Bronchial epithelial cell (primary cell): Measurements from ENCODE around the gene TOM1. TPM values are rescaled to one million over a fixed set of nuclear protein-coding genes. Genes with fewer than 3 reads are reported as not detected.

ENCODE experiments used
- DNase-seq: peaks from one replicate; pipeline ENCODE4 v3.0.0-alpha.2; 2010; ENCODE audit warnings: low read depth
- FAIRE-seq: peaks from 2 replicates; lab custom pipeline; 2011; peaks lifted over from hg19 to GRCh38; lab: Jason Lieb, UNC
- H3K27me3 ChIP-seq: 2 replicates; pipeline ENCODE4 v1.5.1; 2011; ENCODE audit warnings: low read length; ENCODE audit not compliant: control insufficient read depth, insufficient read depth
- H3K36me3 ChIP-seq: 2 replicates; pipeline ENCODE4 v1.5.1; 2011; ENCODE audit warnings: low read length; ENCODE audit not compliant: control insufficient read depth, insufficient read depth
- H3K4me3 ChIP-seq: 2 replicates; pipeline ENCODE4 v1.5.1; 2011; ENCODE audit warnings: mild to moderate bottlenecking, low read depth, low read length, control low read depth
- total RNA-seq: library from RNA; depleted of rRNA; stranded (reverse); fragments of >200 nt; gene quantifications from 2 replicates; pipeline ENCODE4 v1.2.1, GENCODE V29; 2014
- TF ChIP-seq, protein P1 (sequence below): IDR thresholded peaks from 2 replicates; pipeline ENCODE4 v1.5.1; 2011; ENCODE audit warnings: mild to moderate bottlenecking, moderate library complexity, low read length, control low read depth, inconsistent platforms; ENCODE audit not compliant: insufficient read depth, severe bottlenecking

TOM1 gene
- total RNA-seq, 1 donor from 2014 or later = 22.6 TPM

DNA sequence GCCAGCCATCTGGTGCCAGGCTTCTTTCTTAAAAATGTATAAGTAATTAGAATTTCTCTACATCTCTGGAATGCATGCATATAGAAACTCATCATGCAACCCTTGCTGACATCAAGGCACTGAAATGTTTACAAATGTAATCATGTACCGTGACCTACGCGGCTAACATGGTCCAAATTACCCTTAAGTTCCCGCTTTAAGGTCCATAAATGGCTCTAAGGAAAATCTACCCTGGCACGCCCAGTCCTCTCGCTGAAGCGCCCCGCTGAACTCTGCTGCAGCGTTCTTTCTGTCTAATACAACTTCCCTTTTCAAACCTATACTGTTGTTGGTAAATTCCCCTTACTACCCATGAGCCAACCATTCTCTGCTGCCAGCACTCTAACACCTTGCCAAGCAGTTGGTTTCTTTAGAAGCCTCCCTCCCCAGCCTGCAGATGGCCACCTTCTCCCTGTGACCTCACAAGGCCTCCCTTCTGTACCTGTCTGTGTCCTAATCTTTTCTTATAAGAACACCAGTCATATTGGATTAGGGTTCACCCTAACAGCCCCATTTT, 67.7 kb downstream of the TOM1 start:
- FAIRE-seq (no peak), DNase-seq (no peak)
- no peak overlapping the region for H3K4me3 ChIP-seq
- TF ChIP-seq, protein P1, sequence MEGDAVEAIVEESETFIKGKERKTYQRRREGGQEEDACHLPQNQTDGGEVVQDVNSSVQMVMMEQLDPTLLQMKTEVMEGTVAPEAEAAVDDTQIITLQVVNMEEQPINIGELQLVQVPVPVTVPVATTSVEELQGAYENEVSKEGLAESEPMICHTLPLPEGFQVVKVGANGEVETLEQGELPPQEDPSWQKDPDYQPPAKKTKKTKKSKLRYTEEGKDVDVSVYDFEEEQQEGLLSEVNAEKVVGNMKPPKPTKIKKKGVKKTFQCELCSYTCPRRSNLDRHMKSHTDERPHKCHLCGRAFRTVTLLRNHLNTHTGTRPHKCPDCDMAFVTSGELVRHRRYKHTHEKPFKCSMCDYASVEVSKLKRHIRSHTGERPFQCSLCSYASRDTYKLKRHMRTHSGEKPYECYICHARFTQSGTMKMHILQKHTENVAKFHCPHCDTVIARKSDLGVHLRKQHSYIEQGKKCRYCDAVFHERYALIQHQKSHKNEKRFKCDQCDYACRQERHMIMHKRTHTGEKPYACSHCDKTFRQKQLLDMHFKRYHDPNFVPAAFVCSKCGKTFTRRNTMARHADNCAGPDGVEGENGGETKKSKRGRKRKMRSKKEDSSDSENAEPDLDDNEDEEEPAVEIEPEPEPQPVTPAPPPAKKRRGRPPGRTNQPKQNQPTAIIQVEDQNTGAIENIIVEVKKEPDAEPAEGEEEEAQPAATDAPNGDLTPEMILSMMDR = no peak
- H3K27me3 ChIP-seq = no peaks in the 10 kb centered on the region
- H3K36me3 ChIP-seq = no peaks in the 10 kb centered on the region

DNA sequence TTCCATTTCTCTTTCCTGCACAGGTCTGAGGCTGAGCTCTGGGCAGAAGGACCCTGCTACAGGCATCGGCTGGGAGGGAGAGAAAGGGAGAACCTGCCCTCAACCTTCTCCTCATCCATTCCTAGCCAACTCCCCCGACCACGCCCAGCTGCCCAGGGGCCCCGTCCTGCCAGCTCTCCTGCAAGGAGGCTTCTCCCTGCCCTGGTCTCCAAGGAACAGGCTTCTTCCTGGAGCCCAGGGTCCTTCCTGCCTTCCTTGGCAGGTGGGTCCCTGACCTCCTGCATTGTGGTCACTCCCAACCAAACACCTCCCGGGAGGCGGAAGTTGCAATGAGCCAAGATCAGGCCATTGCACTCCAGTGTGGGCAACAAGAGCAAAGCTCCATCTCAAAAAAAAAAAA, 68.7 kb downstream of the TOM1 start:
- Histone ChIP-seq H3K4me3 (no peak overlapping the region), H3K36me3 (no peaks in the 10 kb centered on the region), H3K27me3 (no peaks in the 10 kb centered on the region)
- TF ChIP-seq, protein P1 = no peak
- DNase-seq = no peak
- FAIRE-seq = no peak

DNA sequence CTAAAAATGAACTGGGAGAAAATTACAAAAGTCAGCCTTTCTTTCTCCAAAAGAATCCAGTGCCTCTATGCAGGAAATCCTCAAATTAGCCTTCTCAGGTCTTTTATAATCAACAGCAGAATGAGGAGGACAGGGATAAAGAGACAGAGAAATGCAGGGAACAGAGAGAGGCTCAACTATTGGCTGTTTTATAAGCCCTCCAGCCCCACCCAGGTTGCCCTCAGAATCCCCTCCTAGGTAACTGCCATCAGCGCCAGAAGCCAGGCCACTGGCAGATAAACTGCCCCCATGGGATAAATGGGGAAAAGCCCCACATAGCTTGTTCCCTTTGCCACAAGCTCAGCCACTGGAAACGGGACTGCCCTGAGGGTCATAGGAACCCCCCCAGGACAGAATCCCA, 70.3 kb downstream of the TOM1 start:
- TF ChIP-seq, protein P1 = no peak
- Histone ChIP-seq H3K4me3 (no peak overlapping the region), H3K27me3 (no peaks in the 10 kb centered on the region), H3K36me3 (no peaks in the 10 kb centered on the region)
- DNase-seq (no peak), FAIRE-seq (no peak)

DNA sequence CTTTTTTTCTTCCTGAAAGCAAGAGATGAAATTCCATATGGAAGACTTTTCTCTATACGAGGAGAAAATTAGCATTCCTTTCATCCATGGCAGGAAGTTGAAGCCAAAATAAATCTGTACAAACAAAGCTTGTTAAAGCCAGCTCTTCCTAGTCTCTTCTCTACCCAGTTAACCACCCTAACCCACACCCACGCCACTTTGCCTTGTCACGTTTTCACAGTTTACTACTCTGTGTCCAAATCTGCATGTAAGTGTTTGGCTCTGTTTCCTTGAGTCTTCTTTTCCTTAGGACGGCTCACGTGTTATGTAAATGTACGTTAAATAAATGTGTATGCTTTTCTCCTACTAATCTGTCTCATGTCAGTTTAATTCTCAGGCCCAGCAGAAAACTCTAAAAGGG, 74.1 kb downstream of the TOM1 start:
- Histone ChIP-seq H3K27me3 (no peaks in the 10 kb centered on the region), H3K4me3 (no peak overlapping the region), H3K36me3 (no peaks in the 10 kb centered on the region)
- DNase-seq (no peak), FAIRE-seq (no peak)
- TF ChIP-seq, protein P1 = no peak

DNA sequence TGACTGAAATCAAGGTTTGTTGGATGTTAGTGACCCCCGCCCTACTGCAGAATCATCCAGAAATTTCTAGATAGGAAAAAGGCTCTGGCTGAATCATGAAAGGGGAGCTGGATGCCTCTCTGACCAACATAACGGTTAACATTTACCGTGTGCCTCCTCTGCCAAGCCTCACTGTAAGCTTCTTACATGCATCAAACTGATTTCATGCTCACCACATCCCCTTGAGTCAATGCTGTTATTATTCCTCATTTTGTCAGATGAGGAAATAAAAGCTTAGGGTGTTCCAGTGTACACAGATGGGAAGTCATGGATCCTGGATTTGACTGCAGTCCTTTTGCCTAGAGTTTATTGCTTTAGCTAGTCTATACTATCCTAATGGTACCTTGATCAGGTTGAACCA, 75.3 kb downstream of the TOM1 start:
- H3K36me3 ChIP-seq = no peaks in the 10 kb centered on the region
- TF ChIP-seq, protein P1 = no peak
- DNase-seq (no peak), FAIRE-seq (no peak)
- no peak overlapping the region for H3K4me3 ChIP-seq
- H3K27me3 ChIP-seq = no peaks in the 10 kb centered on the region

DNA sequence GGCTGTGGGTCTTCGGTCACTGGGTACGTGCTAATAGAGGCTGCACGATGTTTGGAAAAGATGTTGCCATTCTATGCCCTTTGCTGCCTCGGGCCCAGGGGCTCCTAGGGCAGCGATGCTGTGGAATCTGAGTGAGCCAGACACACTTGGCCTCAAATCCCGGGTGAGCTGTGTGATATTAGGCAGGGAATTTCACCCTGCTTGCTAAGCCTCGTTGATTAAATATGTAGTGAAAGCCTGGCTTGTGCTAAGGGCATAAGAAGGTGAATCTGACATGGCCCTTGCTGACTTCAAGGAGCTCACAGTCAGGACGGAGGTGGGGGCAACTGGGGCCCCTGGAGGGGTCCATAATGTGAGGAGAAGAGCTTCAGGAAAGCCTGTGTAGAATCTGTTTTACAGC, 75.8 kb downstream of the TOM1 start:
- TF ChIP-seq, protein P1 = no peak
- no peaks in the 10 kb centered on the region for H3K27me3 ChIP-seq
- FAIRE-seq = no peak
- H3K36me3 ChIP-seq = no peaks in the 10 kb centered on the region
- no peak for DNase-seq
- H3K4me3 ChIP-seq = no peak overlapping the region
